Left ventricle myocardium inferior (tissue), 1 donor: ENCODE data around the gene CERS6. TPM values are rescaled to one million over a fixed set of nuclear protein-coding genes. Genes with fewer than 3 reads are reported as not detected.

Source experiments
- DNase-seq: peaks from one replicate; pipeline ENCODE4 v3.0.0-alpha.2; 2020
- H3K27ac ChIP-seq: fragments of 200-600 bp; replicated peaks from 2 replicates; pipeline ENCODE4 v1.8.0; 2021
- H3K27me3 ChIP-seq: fragments of 200-600 bp; 2 replicates; pipeline ENCODE4 v1.8.0; 2021; ENCODE audit warnings: low read depth
- H3K36me3 ChIP-seq: fragments of 200-600 bp; 2 replicates; pipeline ENCODE4 v1.8.0; 2021
- H3K4me1 ChIP-seq: fragments of 200-600 bp; 2 replicates; pipeline ENCODE4 v1.8.0; 2021
- H3K4me3 ChIP-seq: fragments of 200-600 bp; 2 replicates; pipeline ENCODE4 v1.8.0; 2021; ENCODE audit warnings: mild to moderate bottlenecking, moderate library complexity
- H3K9me3 ChIP-seq: fragments of 200-600 bp; replicated peaks from 2 replicates; pipeline ENCODE4 v1.8.0; 2021
- CTCF ChIP-seq: fragments of 200-600 bp; IDR thresholded peaks from 2 replicates; pipeline ENCODE4 v1.8.0; 2021; ENCODE audit warnings: antibody characterized with exemption, mild to moderate bottlenecking, borderline replicate concordance
- intact Hi-C: fragments of 100-400 bp; cut with micrococcal nuclease; formaldehyde crosslinking; loops from one replicate; pipeline ENCODE4 v1.11.0; 2022
- total RNA-seq: library from RNA; stranded (reverse); fragmentation: NEBNext Ultra II Directional; extraction: Animal tissue kit (Norgen Biotek cat#: 25700); gene quantifications from one replicate; pipeline ENCODE4 v1.2.1, GENCODE V29; 2021
- donor health status: DM: no; HTN: yes; CAD: no; lungs with severe emphysema.

Gene CERS6
- total RNA-seq, 1 donor from 2014 or later, result 68.9 TPM

- TF ChIP-seq CTCF, result no peak
- Histone ChIP-seq H3K27me3 (no peaks in the 10 kb centered on the region), H3K36me3 (no peaks in the 10 kb centered on the region), H3K27ac (no peak overlapping the region), H3K4me1 (peaks cover 4% of the 10 kb centered on the region), H3K4me3 (no peak overlapping the region), H3K9me3 (no peaks in the 10 kb centered on the region)
- intact Hi-C loops, result no loop called here
- no peak for DNase-seq
Measured at GRCh38 chr2:168431301-168432024, 24.6 kb upstream of the CERS6 start.

- peaks cover 11% of the 10 kb centered on the region for H3K4me1 ChIP-seq
- intact Hi-C loops, result no loop called here
- TF ChIP-seq CTCF, result no peak
- H3K27ac ChIP-seq, result no peak overlapping the region
- no peak for DNase-seq
- H3K27me3 ChIP-seq, result no peaks in the 10 kb centered on the region
- H3K36me3 ChIP-seq, result no peaks in the 10 kb centered on the region
- no peaks in the 10 kb centered on the region for H3K9me3 ChIP-seq
- no peak overlapping the region for H3K4me3 ChIP-seq
Measured at GRCh38 chr2:168432100-168432499, 24.0 kb upstream of the CERS6 start.

- no peaks in the 10 kb centered on the region for H3K27me3 ChIP-seq
- H3K4me3 ChIP-seq, result no peak overlapping the region
- H3K36me3 ChIP-seq, result no peaks in the 10 kb centered on the region
- no peak overlapping the region for H3K27ac ChIP-seq
- H3K9me3 ChIP-seq, result no peaks in the 10 kb centered on the region
- peaks cover 12% of the 10 kb centered on the region for H3K4me1 ChIP-seq
- intact Hi-C loops, result no loop called here
- no peak for DNase-seq
- TF ChIP-seq CTCF, result no peak
Measured at GRCh38 chr2:168432565-168433186, 23.4 kb upstream of the CERS6 start.

GRCh38 chr2:168433527-168433926 is 22.5 kb upstream of the CERS6 start:
- Histone ChIP-seq H3K4me3 (no peak overlapping the region), H3K27ac (no peak overlapping the region), H3K27me3 (no peaks in the 10 kb centered on the region), H3K9me3 (no peaks in the 10 kb centered on the region), H3K4me1 (peaks cover 16% of the 10 kb centered on the region), H3K36me3 (no peaks in the 10 kb centered on the region)
- no peak for TF ChIP-seq CTCF
- intact Hi-C loops, result no loop called here
- DNase-seq, result no peak

GRCh38 chr2:168434146-168434545 is 21.9 kb upstream of the CERS6 start:
- Histone ChIP-seq H3K4me1 (peaks cover 17% of the 10 kb centered on the region), H3K27me3 (no peaks in the 10 kb centered on the region), H3K36me3 (no peaks in the 10 kb centered on the region), H3K27ac (no peak overlapping the region), H3K9me3 (no peaks in the 10 kb centered on the region), H3K4me3 (no peak overlapping the region)
- peak; percentile 26 for DNase-seq
- intact Hi-C loops, result no loop called here
- TF ChIP-seq CTCF, result no peak
